ENCODE data around the gene KIAA1586. TPM values are rescaled to one million over a fixed set of nuclear protein-coding genes. Genes with fewer than 3 reads are reported as not detected.

The KIAA1586 gene
- total RNA-seq, 1 experiment from 2014 or later: 21.2 TPM

GRCh38 chr6:57035549-57035948, 10.9 kb upstream of the KIAA1586 start:
- TF ChIP-seq CTCF (IDR thresholded peaks at IDR 0.05) (no peak), TCF7L2 (IDR thresholded peaks at IDR 0.05; ENCODE audit: low read depth, low read length) (peak; percentile 76; the same call in 1 of the 2 replicates), REST (IDR thresholded peaks at IDR 0.05; ENCODE audit: insufficient read depth in 1 of 2, low read depth in 2 of 2, low read length in 1 of 2) (no peak), SIN3A (IDR thresholded peaks at IDR 0.05; ENCODE audit: borderline replicate concordance, insufficient read depth, low read depth, low read length) (no peak), POLR2AphosphoS5 (IDR thresholded peaks at IDR 0.05; ENCODE audit: low read depth, low read length) (no peak)
- H3K27me3 ChIP-seq (ENCODE audit: control insufficient read depth, insufficient read depth, low read length): no peaks in the 10 kb centered on the region; the same call in 1 of the 2 replicates
- H3K36me3 ChIP-seq (ENCODE audit: control insufficient read depth, insufficient read depth, low read length): no peaks in the 10 kb centered on the region
- ATAC-seq (no peak), DNase-seq (ENCODE audit: low read depth, low spot score) (no peak)
- H3K4me3 ChIP-seq (ENCODE audit: low read depth in 2 of 2, low read length in 2 of 2): no peak overlapping the region
- in situ Hi-C loops (cut with HindIII; ENCODE audit: low pct_unique_long_range_greater_than_20kb, low sequenced_read_pairs): no loop called here
- H3K27ac ChIP-seq (ENCODE audit: low read length): peak overlapping the region; percentile 8; the same call in 1 of the 2 replicates
- BruUV-seq (replicated peaks): no TSS peak
- intact Hi-C loops (cut with micrococcal nuclease; ENCODE audit: unreplicated experiment): no loop called here
- H3K4me1 ChIP-seq (ENCODE audit: control insufficient read depth, insufficient read depth, low read length): peaks cover 14% of the 10 kb centered on the region
- POLR2A ChIA-PET: no interaction called here
- CTCF ChIA-PET: no interaction called here
- no peaks in the 10 kb centered on the region for H3K9me3 ChIP-seq (ENCODE audit: control insufficient read depth, insufficient read depth, low read depth, low read length)

GRCh38 chr6:57038906-57039305, 7.6 kb upstream of the KIAA1586 start:
- no peaks in the 10 kb centered on the region for H3K9me3 ChIP-seq (ENCODE audit: control insufficient read depth, insufficient read depth, low read depth, low read length)
- no peaks in the 10 kb centered on the region for H3K36me3 ChIP-seq (ENCODE audit: control insufficient read depth, insufficient read depth, low read length)
- DNase-seq (ENCODE audit: low read depth, low spot score): no peak
- ATAC-seq: no peak
- in situ Hi-C loops (cut with HindIII; ENCODE audit: low pct_unique_long_range_greater_than_20kb, low sequenced_read_pairs): no loop called here
- intact Hi-C loops (cut with micrococcal nuclease; ENCODE audit: unreplicated experiment): no loop called here
- CTCF ChIA-PET: no interaction called here
- no peaks in the 10 kb centered on the region; the same call in 1 of the 2 replicates for H3K27me3 ChIP-seq (ENCODE audit: control insufficient read depth, insufficient read depth, low read length)
- no TSS peak for BruUV-seq (replicated peaks)
- TF ChIP-seq CTCF (IDR thresholded peaks at IDR 0.05) (no peak), TCF7L2 (IDR thresholded peaks at IDR 0.05; ENCODE audit: low read depth, low read length) (no peak), SIN3A (IDR thresholded peaks at IDR 0.05; ENCODE audit: borderline replicate concordance, insufficient read depth, low read depth, low read length) (no peak), REST (IDR thresholded peaks at IDR 0.05; ENCODE audit: insufficient read depth in 1 of 2, low read depth in 2 of 2, low read length in 1 of 2) (no peak), POLR2AphosphoS5 (IDR thresholded peaks at IDR 0.05; ENCODE audit: low read depth, low read length) (no peak)
- no peak overlapping the region for H3K27ac ChIP-seq (ENCODE audit: low read length)
- peaks cover 7% of the 10 kb centered on the region; the same call in 1 of the 2 replicates for H3K4me1 ChIP-seq (ENCODE audit: control insufficient read depth, insufficient read depth, low read length)
- POLR2A ChIA-PET: no interaction called here
- no peak overlapping the region for H3K4me3 ChIP-seq (ENCODE audit: low read depth in 2 of 2, low read length in 2 of 2)

Data from Panc1 (cell line).